K562 (cell line): ENCODE measurements around the gene RFESD. TPM values are rescaled to one million over a fixed set of nuclear protein-coding genes. Genes with fewer than 3 reads are reported as not detected.

Experiments
- ATAC-seq: fragments of 200-7000 bp; cut with Tn5 transposase; 3 replicates; pipeline ENCODE4 v1.9.1; 2020; ENCODE audit warnings: moderate library complexity
- BruUV-seq: library from RNA; stranded (reverse); fragments of 400-500 nt; replicated peaks from 2 replicates; lab custom pipeline; 2021; lab: Mats Ljungman, UMichigan
- CTCF ChIA-PET: fragments of 300-600 bp; formaldehyde crosslinking; extraction: SDS; loops from one replicate; lab custom pipeline; 2021; ENCODE audit warnings: low intra/inter-chr PET ratio; lab: Yijun Ruan, JAX
- POLR2A ChIA-PET: fragments of 300-600, 350-650 bp; sonication (Branson Sonifier 250); formaldehyde crosslinking; extraction: SDS; loops from one replicate; lab custom pipeline; 2021; ENCODE audit warnings: antibody characterized with exemption, inconsistent platforms; lab: Yijun Ruan, JAX
- DNase-seq, 4 experiments: peaks; one replicate each; pipeline versions ENCODE4 v3.0.0 to v3.0.0-alpha.2; 2011 to 2018; ENCODE audit warnings: low spot score in 3 of 4, mixed read lengths in 3 of 4; ENCODE audit errors: extremely low read depth in 1 of 4
- FAIRE-seq: peaks from 2 replicates; lab custom pipeline; 2011; peaks lifted over from hg19 to GRCh38; lab: Jason Lieb, UNC
- H2AFZ ChIP-seq: 2 replicates; pipeline ENCODE4 v1.6.0; 2011; ENCODE audit warnings: low read depth, low read length, control low read depth, inconsistent platforms
- H3K27ac ChIP-seq: fragments of 200-600 bp; 3 replicates; pipeline ENCODE4 v1.8.0; 2011; ENCODE audit warnings: low read depth, mild to moderate bottlenecking, control low read depth, inconsistent platforms, low read length, moderate library complexity, mixed read lengths; ENCODE audit errors: extremely low read depth
- H3K27me3 ChIP-seq, 2 experiments: fragments of 300-600 bp in 1 of 2; 2 replicates in 1 of 2; 3 replicates in 1 of 2; pipeline versions ENCODE4 v1.6.0 to v1.8.0; 2011; ENCODE audit warnings: inconsistent platforms in 2 of 2, low read length in 2 of 2, mild to moderate bottlenecking in 1 of 2, mixed read lengths in 1 of 2, moderate library complexity in 1 of 2; ENCODE audit not compliant: control insufficient read depth in 2 of 2, insufficient read depth in 2 of 2
- H3K36me3 ChIP-seq: fragments of 300-600 bp; 3 replicates; pipeline ENCODE4 v1.8.0; 2011; ENCODE audit warnings: mild to moderate bottlenecking, low read length, inconsistent platforms; ENCODE audit not compliant: control insufficient read depth, insufficient read depth
- H3K4me1 ChIP-seq, 2 experiments: fragments of 200-600 bp in 1 of 2; replicated peaks in 1 of 2; 2 replicates in 1 of 2; 3 replicates in 1 of 2; pipeline versions ENCODE4 v1.5.1 to v1.8.0; 2011; ENCODE audit warnings: inconsistent platforms in 2 of 2, low read length in 2 of 2, mild to moderate bottlenecking in 1 of 2, mixed read lengths in 1 of 2, moderate library complexity in 1 of 2; ENCODE audit not compliant: control insufficient read depth in 2 of 2, insufficient read depth in 2 of 2
- H3K4me2 ChIP-seq: 2 replicates; pipeline ENCODE4 v1.6.1; 2011; ENCODE audit warnings: low read length, control low read depth, inconsistent platforms, mixed read lengths; ENCODE audit not compliant: insufficient read depth
- H3K4me3 ChIP-seq: fragments of 200-600 bp; sonication (generic), shearing (Covaris generic); 2 replicates; pipeline ENCODE4 v1.5.1; 2016; ENCODE audit warnings: control low read depth, inconsistent platforms
- H3K79me2 ChIP-seq: fragments of 200-600 bp; 3 replicates; pipeline ENCODE4 v1.8.0; 2011; ENCODE audit warnings: low read length, inconsistent platforms; ENCODE audit not compliant: control insufficient read depth, insufficient read depth
- H3K9ac ChIP-seq, 2 experiments: 2 replicates each; pipeline versions ENCODE4 v1.6.0 to v1.6.1; 2011; ENCODE audit warnings: low read depth in 2 of 2, low read length in 2 of 2, control low read depth in 1 of 2, inconsistent platforms in 1 of 2, mild to moderate bottlenecking in 1 of 2, mixed read lengths in 1 of 2; ENCODE audit not compliant: insufficient read depth in 1 of 2
- H3K9me1 ChIP-seq: one replicate; pipeline ENCODE4 v1.6.0; 2011; ENCODE audit warnings: inconsistent platforms, mild to moderate bottlenecking, low read length, moderate library complexity; ENCODE audit not compliant: control insufficient read depth, insufficient read depth
- H3K9me3 ChIP-seq: replicated peaks from 2 replicates; pipeline ENCODE4 v1.5.1; 2011; ENCODE audit warnings: low read depth, low read length, inconsistent platforms; ENCODE audit not compliant: control insufficient read depth, insufficient read depth
- H4K20me1 ChIP-seq: replicated peaks from 2 replicates; pipeline ENCODE4 v1.6.1; 2011; ENCODE audit warnings: low read length, inconsistent platforms, mixed read lengths; ENCODE audit not compliant: control insufficient read depth, insufficient read depth
- ADNP ChIP-seq: fragments of 200-800 bp; sonication (Bioruptor generic); IDR thresholded peaks from 2 replicates; pipeline ENCODE4 v1.6.1; 2016; ENCODE audit warnings: missing genetic modification characterization, missing compliant biosample characterization
- BMI1 ChIP-seq: fragments of 150-350 bp; IDR thresholded peaks from 2 replicates; pipeline ENCODE4 v1.6.1; 2014; ENCODE audit warnings: low read length
- DMBX1 ChIP-seq: fragments of 250-450 bp; sonication (Bioruptor Pico); IDR thresholded peaks from 2 replicates; pipeline ENCODE4 v1.8.0; 2022; ENCODE audit warnings: inconsistent platforms, mild to moderate bottlenecking, moderate library complexity, borderline replicate concordance
- ELF1 ChIP-seq: fragments of 200-800 bp; sonication (Bioruptor generic); IDR thresholded peaks from 2 replicates; pipeline ENCODE4 v1.6.1; 2016; ENCODE audit warnings: missing genetic modification characterization, missing compliant biosample characterization
- EZH2 ChIP-seq: IDR thresholded peaks from 2 replicates; pipeline ENCODE4 v1.6.1; 2012; ENCODE audit warnings: low read depth, mild to moderate bottlenecking, inconsistent platforms, low read length, borderline replicate concordance
- GATAD2A ChIP-seq: fragments of 450-650 bp; IDR thresholded peaks from 2 replicates; pipeline ENCODE4 v1.6.1; 2017
- MAFG ChIP-seq: fragments of 450-650 bp; conservative IDR thresholded peaks from 2 replicates; pipeline ENCODE4 v1.6.1; 2016; ENCODE audit warnings: missing genetic modification characterization, missing compliant biosample characterization
- MCM7 ChIP-seq, 2 experiments: fragments of 450-650 bp; IDR thresholded peaks; 2 replicates each; pipeline ENCODE4 v1.6.1; 2016 to 2018
- NFE2 ChIP-seq: IDR thresholded peaks from 2 replicates; pipeline ENCODE4 v1.6.1; 2014; ENCODE audit warnings: antibody characterized with exemption, low read depth
- NR2F6 ChIP-seq: fragments of 450-650 bp; formaldehyde crosslinking; IDR thresholded peaks from 2 replicates; pipeline ENCODE4 v1.4.0; 2020; ENCODE audit warnings: mild to moderate bottlenecking
- NUFIP1 ChIP-seq: fragments of 450-650 bp; IDR thresholded peaks from 2 replicates; pipeline ENCODE4 v1.6.1; 2018; ENCODE audit not compliant: partially characterized antibody
- TBP ChIP-seq: optimal IDR thresholded peaks from 2 replicates; pipeline ENCODE3; 2011; ENCODE audit warnings: low read depth, low read length, improper control_type of control experiment
- TFE3 ChIP-seq: fragments of 450-650 bp; formaldehyde crosslinking; IDR thresholded peaks from 2 replicates; pipeline ENCODE4 v1.4.0; 2020; ENCODE audit warnings: mild to moderate bottlenecking, mixed read lengths
- ZNF165 ChIP-seq: fragments of 250-450 bp; sonication (Bioruptor Pico); IDR thresholded peaks from 2 replicates; pipeline ENCODE4 v1.4.0; 2020; ENCODE audit warnings: borderline replicate concordance
- ZNF316 ChIP-seq: fragments of 450-650 bp; IDR thresholded peaks from 2 replicates; pipeline ENCODE4 v1.6.1; 2016
- ZNF398 ChIP-seq: fragments of 250-450 bp; sonication (Bioruptor Pico); IDR thresholded peaks from 2 replicates; pipeline ENCODE4 v1.8.0; 2021; ENCODE audit warnings: moderate library complexity, mild to moderate bottlenecking, inconsistent platforms
- ZNF445 ChIP-seq: fragments of 250-450 bp; sonication (Bioruptor Pico); IDR thresholded peaks from 2 replicates; pipeline ENCODE4 v1.4.0; 2020; ENCODE audit warnings: low read depth, mild to moderate bottlenecking, moderate library complexity
- ZNF644 ChIP-seq: fragments of 200-800 bp; sonication (Bioruptor generic); IDR thresholded peaks from 2 replicates; pipeline ENCODE4 v1.6.1; 2016; ENCODE audit warnings: low read depth, missing genetic modification characterization, missing compliant biosample characterization
- WGBS: fragments of 100-300 bp; shearing (Covaris generic); methylation state at CpG from one replicate; pipeline ENCODE4 v1.1.6; 2016; ENCODE audit warnings: low coverage, mixed read lengths; ENCODE audit not compliant: insufficient coverage; ENCODE audit errors: missing lambda C conversion rate; 5-methylcytosine and 5-hydroxymethylcytosine counted together
- in situ Hi-C: fragments of 300-500 bp; cut with MboI; formaldehyde crosslinking; loops from 4 replicates; pipeline ENCODE4 v1.15.0; 2018; ENCODE audit warnings: inconsistent platforms, mixed read lengths
- intact Hi-C: fragments of 100-400 bp; cut with micrococcal nuclease; formaldehyde crosslinking; loops from 2 replicates; pipeline ENCODE4 v1.14.2; 2022
- polyA plus RNA-seq, 8 experiments: library from polyadenylated mRNA; depleted of rRNA in 4 of 8; stranded (reverse) in 5 of 8; unstranded in 3 of 8; fragments of >200 nt; fragmentation: Nextera tagmentation in 2 of 8; fragmentation: Illumina TruSeq in 1 of 8; extraction: Ambion mirVana in 2 of 8; extraction: Trizol in 1 of 8; gene quantifications; 2 replicates each; pipeline versions ENCODE4 v1.2.1 to v1.2.3, GENCODE V29; 2011 to 2014; ENCODE audit warnings: inconsistent platforms in 1 of 8, missing spikeins in 1 of 8
- total RNA-seq, 7 experiments: library from RNA; depleted of rRNA in 6 of 7; stranded (reverse); fragments of >200 nt in 6 of 7; fragmentation: Illumina TruSeq in 2 of 7; extraction: Trizol in 2 of 7; gene quantifications; 2 replicates each; pipeline versions ENCODE4 v1.2.1 to v1.2.3, GENCODE V29; 2011 to 2021; ENCODE audit warnings: low replicate concordance in 1 of 7
- TF ChIP-seq, protein P1 (sequence below): fragments of 450-650 bp; IDR thresholded peaks from 2 replicates; pipeline ENCODE4 v1.7.1; 2018; ENCODE audit warnings: mild to moderate bottlenecking, low read depth; ENCODE audit not compliant: partially characterized antibody

Gene RFESD
- total and polyA plus RNA-seq, 9 of the 15 experiments (the other 6 are each of a cell fraction or from before 2014, with no cell fraction given), result 62.3 to 600 (median 140) TPM

DNA sequence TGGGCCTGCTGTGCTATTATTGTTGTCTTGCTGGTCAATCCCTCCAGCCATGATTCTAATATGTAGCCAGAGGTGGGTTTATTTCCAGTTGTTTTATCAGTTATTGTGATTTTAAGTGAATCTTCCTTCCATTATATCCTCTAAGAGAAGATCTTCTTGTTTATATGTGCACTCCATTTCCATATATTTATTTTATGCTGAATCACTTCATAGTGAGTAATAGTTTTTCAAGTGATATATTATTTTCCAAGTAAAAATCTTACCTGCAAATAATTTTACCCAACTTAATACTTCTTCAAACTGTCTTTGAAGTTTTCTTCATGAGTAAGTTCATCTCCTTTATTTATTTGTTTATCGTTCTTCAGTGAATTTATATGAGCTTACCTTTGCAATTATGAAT lies 40.2 kb upstream of the RFESD start:
- DNase-seq (no peak), FAIRE-seq (no peak), ATAC-seq (no peak)
- in situ Hi-C loops (no loop called here), intact Hi-C loops (no loop called here)
- no peaks in the 10 kb centered on the region for H3K4me1 ChIP-seq
- H2AFZ ChIP-seq, result no peak overlapping the region
- ChIA-PET CTCF (no interaction called here), POLR2A (no interaction called here)
- H4K20me1 ChIP-seq, result no peaks in the 10 kb centered on the region
- no peaks in the 10 kb centered on the region for H3K27me3 ChIP-seq
- 38% methylated on average over 1 of the region's 1 CpG for WGBS
- H3K9ac ChIP-seq, result no peak overlapping the region
- H3K79me2 ChIP-seq, result no peaks in the 10 kb centered on the region
- no TSS peak for BruUV-seq
- H3K9me3 ChIP-seq, result no peaks in the 10 kb centered on the region
- no peaks in the 10 kb centered on the region for H3K36me3 ChIP-seq
- no peak overlapping the region for H3K27ac ChIP-seq
- H3K9me1 ChIP-seq, result no peaks in the 10 kb centered on the region
- no peak overlapping the region for H3K4me2 ChIP-seq
- H3K4me3 ChIP-seq, result no peak overlapping the region
- 0 out of 2 replicates have a peak, but pooled peaks have one; percentile 6 for TF ChIP-seq MAFG (tag)
- TF ChIP-seq TFE3 (CRISPR knock-in tag), result no peak
- TF ChIP-seq ZNF445 (CRISPR knock-in tag), result no peak
- 0 out of 2 replicates have a peak, but pooled peaks have one; percentile 19 for TF ChIP-seq NFE2
- peak; percentile 69 for TF ChIP-seq ZNF316
- no peak for TF ChIP-seq NR2F6 (CRISPR knock-in tag)
- TF ChIP-seq TBP, result no peak
- TF ChIP-seq ZNF644 (tag), result no peak
- TF ChIP-seq EZH2, result no peak
- TF ChIP-seq MCM7 (IDR thresholded peaks at IDR 0.05), result no peak
- TF ChIP-seq ELF1 (tag), result no peak
- TF ChIP-seq ZNF165 (CRISPR knock-in tag), result no peak
- no peak for TF ChIP-seq BMI1
- no peak for TF ChIP-seq GATAD2A
- TF ChIP-seq NUFIP1, result no peak
- TF ChIP-seq ZNF398 (CRISPR knock-in tag), result no peak
- no peak for TF ChIP-seq DMBX1 (CRISPR knock-in tag)
- TF ChIP-seq, protein P1, sequence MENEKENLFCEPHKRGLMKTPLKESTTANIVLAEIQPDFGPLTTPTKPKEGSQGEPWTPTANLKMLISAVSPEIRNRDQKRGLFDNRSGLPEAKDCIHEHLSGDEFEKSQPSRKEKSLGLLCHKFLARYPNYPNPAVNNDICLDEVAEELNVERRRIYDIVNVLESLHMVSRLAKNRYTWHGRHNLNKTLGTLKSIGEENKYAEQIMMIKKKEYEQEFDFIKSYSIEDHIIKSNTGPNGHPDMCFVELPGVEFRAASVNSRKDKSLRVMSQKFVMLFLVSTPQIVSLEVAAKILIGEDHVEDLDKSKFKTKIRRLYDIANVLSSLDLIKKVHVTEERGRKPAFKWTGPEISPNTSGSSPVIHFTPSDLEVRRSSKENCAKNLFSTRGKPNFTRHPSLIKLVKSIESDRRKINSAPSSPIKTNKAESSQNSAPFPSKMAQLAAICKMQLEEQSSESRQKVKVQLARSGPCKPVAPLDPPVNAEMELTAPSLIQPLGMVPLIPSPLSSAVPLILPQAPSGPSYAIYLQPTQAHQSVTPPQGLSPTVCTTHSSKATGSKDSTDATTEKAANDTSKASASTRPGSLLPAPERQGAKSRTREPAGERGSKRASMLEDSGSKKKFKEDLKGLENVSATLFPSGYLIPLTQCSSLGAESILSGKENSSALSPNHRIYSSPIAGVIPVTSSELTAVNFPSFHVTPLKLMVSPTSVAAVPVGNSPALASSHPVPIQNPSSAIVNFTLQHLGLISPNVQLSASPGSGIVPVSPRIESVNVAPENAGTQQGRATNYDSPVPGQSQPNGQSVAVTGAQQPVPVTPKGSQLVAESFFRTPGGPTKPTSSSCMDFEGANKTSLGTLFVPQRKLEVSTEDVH, result no peak
- TF ChIP-seq ADNP (tag), result no peak
